Astrocyte (in vitro differentiated cells and primary cell): ENCODE measurements around the gene RAP1GAP. TPM values are rescaled to one million over a fixed set of nuclear protein-coding genes. Genes with fewer than 3 reads are reported as not detected.

Experiments
- DNase-seq: peaks from one replicate; pipeline ENCODE4 v3.0.0-alpha.2; 2010; ENCODE audit warnings: low read depth
- FAIRE-seq: peaks from 2 replicates; lab custom pipeline; 2011; peaks lifted over from hg19 to GRCh38; lab: Jason Lieb, UNC
- H2AFZ ChIP-seq: 2 replicates; pipeline ENCODE4 v1.6.0; 2012; ENCODE audit warnings: low read depth, low read length, inconsistent platforms
- H3K27ac ChIP-seq: 2 replicates; pipeline ENCODE4 v1.5.1; 2011; ENCODE audit warnings: low read depth, low read length, inconsistent platforms
- H3K27me3 ChIP-seq: 2 replicates; pipeline ENCODE4 v1.6.0; 2011; ENCODE audit warnings: low read length, inconsistent platforms; ENCODE audit not compliant: insufficient read depth
- H3K36me3 ChIP-seq: 2 replicates; pipeline ENCODE4 v1.5.1; 2011; ENCODE audit warnings: low read length, inconsistent platforms; ENCODE audit not compliant: insufficient read depth
- H3K4me1 ChIP-seq: 2 replicates; pipeline ENCODE4 v1.5.1; 2011; ENCODE audit warnings: low read length, inconsistent platforms; ENCODE audit not compliant: insufficient read depth
- H3K4me2 ChIP-seq: 2 replicates; pipeline ENCODE4 v1.6.0; 2012; ENCODE audit warnings: low read length, inconsistent platforms
- H3K4me3 ChIP-seq: 2 replicates; pipeline ENCODE4 v1.5.1; 2011; ENCODE audit warnings: low read depth, mild to moderate bottlenecking, low read length, inconsistent platforms; ENCODE audit not compliant: insufficient read depth
- H3K79me2 ChIP-seq: 2 replicates; pipeline ENCODE4 v1.6.0; 2012; ENCODE audit warnings: mild to moderate bottlenecking, low read length, inconsistent platforms; ENCODE audit not compliant: insufficient read depth
- H3K9ac ChIP-seq: 2 replicates; pipeline ENCODE4 v1.6.0; 2012; ENCODE audit warnings: mild to moderate bottlenecking, low read length, inconsistent platforms
- H3K9me3 ChIP-seq: 2 replicates; pipeline ENCODE4 v1.5.1; 2012; ENCODE audit warnings: low read depth, mild to moderate bottlenecking, low read length, inconsistent platforms; ENCODE audit not compliant: insufficient read depth
- H4K20me1 ChIP-seq: 2 replicates; pipeline ENCODE4 v1.6.0; 2012; ENCODE audit warnings: low read length, inconsistent platforms; ENCODE audit not compliant: insufficient read depth
- H3K27ac Mint-ChIP-seq: one replicate; pipeline ENCODE4 v1.8.0; 2021; ENCODE audit warnings: mild to moderate bottlenecking, mixed read lengths; ENCODE audit not compliant: unreplicated experiment
- H3K27me3 Mint-ChIP-seq: one replicate; pipeline ENCODE4 v1.8.0; 2021; ENCODE audit warnings: low read depth, mixed read lengths; ENCODE audit not compliant: unreplicated experiment
- H3K36me3 Mint-ChIP-seq: one replicate; pipeline ENCODE4 v1.8.0; 2021; ENCODE audit warnings: low read depth, mixed read lengths; ENCODE audit not compliant: unreplicated experiment
- H3K4me1 Mint-ChIP-seq: one replicate; pipeline ENCODE4 v1.8.0; 2021; ENCODE audit warnings: low read depth, mixed read lengths; ENCODE audit not compliant: unreplicated experiment
- H3K4me3 Mint-ChIP-seq: one replicate; pipeline ENCODE4 v1.8.0; 2021; ENCODE audit warnings: mild to moderate bottlenecking, moderate library complexity, mixed read lengths; ENCODE audit not compliant: unreplicated experiment
- H3K9me3 Mint-ChIP-seq: one replicate; pipeline ENCODE4 v1.8.0; 2021; ENCODE audit warnings: mild to moderate bottlenecking, mixed read lengths; ENCODE audit not compliant: unreplicated experiment
- EZH2 ChIP-seq: IDR thresholded peaks from 2 replicates; pipeline ENCODE4 v1.6.1; 2012; ENCODE audit warnings: mild to moderate bottlenecking, low read length, inconsistent platforms; ENCODE audit not compliant: insufficient read depth
- total RNA-seq: library from RNA; stranded (reverse); gene quantifications from 2 replicates; pipeline ENCODE4 v1.2.1, GENCODE V29; 2021
- TF ChIP-seq, protein P1 (sequence below): IDR thresholded peaks from 2 replicates; pipeline ENCODE4 v1.5.1; 2011; ENCODE audit warnings: low read depth, mild to moderate bottlenecking, inconsistent platforms, low read length, moderate library complexity; ENCODE audit not compliant: insufficient read depth

RAP1GAP gene
- total RNA-seq, 1 donor from 2014 or later, result 3.2 TPM

DNA sequence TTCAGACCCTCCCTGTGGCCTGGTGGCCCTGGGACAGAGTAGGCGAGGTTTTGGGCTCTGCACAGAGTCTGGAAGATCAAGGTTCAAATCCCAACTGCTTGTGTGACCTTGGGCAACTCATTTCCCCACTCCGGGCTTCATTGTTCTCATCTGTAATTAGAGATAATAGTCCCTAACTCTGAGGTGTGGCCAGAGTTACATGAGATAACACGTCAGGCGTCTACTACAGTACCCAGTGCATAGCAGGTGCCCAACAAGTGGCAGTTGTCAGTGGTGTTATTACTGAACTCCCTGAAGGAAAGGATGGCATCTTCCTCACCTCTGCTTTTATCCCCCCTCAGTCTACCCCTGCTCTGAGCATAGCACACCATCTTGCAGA lies 20.8 kb downstream of the RAP1GAP start:
- Mint-ChIP-seq H3K4me3 (no peak overlapping the region), H3K36me3 (no peaks in the 10 kb centered on the region), H3K9me3 (peaks cover 2% of the 10 kb centered on the region), H3K27ac (no peak overlapping the region), H3K27me3 (peaks cover 30% of the 10 kb centered on the region), H3K4me1 (peaks cover 5% of the 10 kb centered on the region)
- no peaks in the 10 kb centered on the region for H3K36me3 ChIP-seq
- H3K9ac ChIP-seq, result no peak overlapping the region
- peaks cover 27% of the 10 kb centered on the region for H3K27me3 ChIP-seq
- no peak overlapping the region for H3K27ac ChIP-seq
- FAIRE-seq (no peak), DNase-seq (no peak)
- H3K79me2 ChIP-seq, result no peaks in the 10 kb centered on the region
- H3K4me2 ChIP-seq, result no peak overlapping the region
- no peaks in the 10 kb centered on the region for H4K20me1 ChIP-seq
- TF ChIP-seq EZH2, result no peak
- TF ChIP-seq, protein P1, sequence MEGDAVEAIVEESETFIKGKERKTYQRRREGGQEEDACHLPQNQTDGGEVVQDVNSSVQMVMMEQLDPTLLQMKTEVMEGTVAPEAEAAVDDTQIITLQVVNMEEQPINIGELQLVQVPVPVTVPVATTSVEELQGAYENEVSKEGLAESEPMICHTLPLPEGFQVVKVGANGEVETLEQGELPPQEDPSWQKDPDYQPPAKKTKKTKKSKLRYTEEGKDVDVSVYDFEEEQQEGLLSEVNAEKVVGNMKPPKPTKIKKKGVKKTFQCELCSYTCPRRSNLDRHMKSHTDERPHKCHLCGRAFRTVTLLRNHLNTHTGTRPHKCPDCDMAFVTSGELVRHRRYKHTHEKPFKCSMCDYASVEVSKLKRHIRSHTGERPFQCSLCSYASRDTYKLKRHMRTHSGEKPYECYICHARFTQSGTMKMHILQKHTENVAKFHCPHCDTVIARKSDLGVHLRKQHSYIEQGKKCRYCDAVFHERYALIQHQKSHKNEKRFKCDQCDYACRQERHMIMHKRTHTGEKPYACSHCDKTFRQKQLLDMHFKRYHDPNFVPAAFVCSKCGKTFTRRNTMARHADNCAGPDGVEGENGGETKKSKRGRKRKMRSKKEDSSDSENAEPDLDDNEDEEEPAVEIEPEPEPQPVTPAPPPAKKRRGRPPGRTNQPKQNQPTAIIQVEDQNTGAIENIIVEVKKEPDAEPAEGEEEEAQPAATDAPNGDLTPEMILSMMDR, result no peak
- H3K4me1 ChIP-seq, result peaks cover 5% of the 10 kb centered on the region
- no peak overlapping the region for H3K4me3 ChIP-seq
- H2AFZ ChIP-seq, result no peak overlapping the region
- H3K9me3 ChIP-seq, result no peaks in the 10 kb centered on the region

DNA sequence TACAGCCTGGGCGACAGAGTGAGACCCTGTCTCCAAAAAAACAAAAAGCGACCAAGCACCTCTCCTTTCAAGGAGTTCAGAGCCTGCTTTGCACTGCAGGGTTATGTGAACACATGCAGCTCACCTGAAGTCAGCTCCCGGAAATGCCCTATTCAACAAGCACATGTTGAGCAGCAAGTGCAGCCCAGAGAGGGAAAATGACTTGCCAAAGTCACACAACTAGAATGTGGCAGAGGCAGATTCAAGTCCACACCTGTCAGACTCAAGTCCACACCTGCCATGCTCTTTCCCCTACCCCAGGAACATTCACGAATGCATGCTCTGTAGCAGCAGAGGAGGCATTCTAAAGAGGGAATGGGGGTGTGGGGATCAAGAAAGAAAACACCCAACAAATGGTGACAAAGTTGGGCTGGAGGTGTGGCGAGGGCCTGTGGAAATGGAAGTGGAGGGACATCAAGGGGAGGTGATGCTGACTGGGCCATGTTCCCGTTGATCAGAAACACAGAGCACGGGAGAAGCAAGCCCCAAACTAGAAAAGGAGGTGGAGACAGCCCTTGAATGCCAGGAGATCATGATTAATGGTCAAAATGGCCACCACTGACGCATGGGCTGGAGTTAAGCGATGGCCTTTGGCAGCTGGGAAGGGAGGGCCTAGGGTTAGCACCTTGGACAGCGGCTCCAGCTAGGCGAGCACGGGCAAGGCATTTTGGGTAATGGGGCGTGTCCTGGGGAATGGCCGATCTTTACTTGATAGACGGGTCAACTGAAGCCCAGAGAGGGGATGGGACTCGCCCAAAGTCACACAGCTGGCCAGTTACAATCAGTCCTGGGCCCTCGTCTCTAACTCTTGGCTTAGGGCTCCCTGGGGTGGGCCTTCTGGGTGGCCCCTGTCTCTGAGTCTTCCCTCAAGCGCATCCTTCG lies 21.5 kb downstream of the RAP1GAP start:
- FAIRE-seq, result no peak
- peak; percentile 44 for DNase-seq

More for the DNA sequence above, 21.5 kb downstream of the RAP1GAP start:
- no peaks in the 10 kb centered on the region for H3K79me2 ChIP-seq
- H3K27me3 Mint-ChIP-seq, result peaks cover 30% of the 10 kb centered on the region
- peaks cover 2% of the 10 kb centered on the region for H3K9me3 Mint-ChIP-seq
- H2AFZ ChIP-seq, result no peak overlapping the region
- TF ChIP-seq, protein P1, result no peak
- no peak for TF ChIP-seq EZH2
- no peaks in the 10 kb centered on the region for H3K36me3 Mint-ChIP-seq
- H3K27ac ChIP-seq, result no peak overlapping the region
- no peak overlapping the region for H3K4me3 ChIP-seq
- H3K27ac Mint-ChIP-seq, result no peak overlapping the region
- H3K4me3 Mint-ChIP-seq, result no peak overlapping the region
- peaks cover 9% of the 10 kb centered on the region for H3K4me1 Mint-ChIP-seq
- no peaks in the 10 kb centered on the region for H3K36me3 ChIP-seq
- H3K9me3 ChIP-seq, result no peaks in the 10 kb centered on the region
- no peak overlapping the region for H3K9ac ChIP-seq
- no peak overlapping the region for H3K4me2 ChIP-seq
- no peaks in the 10 kb centered on the region for H4K20me1 ChIP-seq
- H3K27me3 ChIP-seq, result peaks cover 25% of the 10 kb centered on the region
- H3K4me1 ChIP-seq, result peaks cover 5% of the 10 kb centered on the region
